SK-N-MC (cell line): Measurements from ENCODE around the gene IFT25.

Experiments
- EZH2 ChIP-seq: fragments of 200-600 bp; sonication (generic); IDR thresholded peaks from one replicate; pipeline ENCODE4 v1.6.1; 2017; ENCODE audit warnings: antibody characterized with exemption
- FOXP2 ChIP-seq: optimal IDR thresholded peaks from 2 replicates; pipeline ENCODE3; 2011; ENCODE audit warnings: mild to moderate bottlenecking, moderate library complexity; ENCODE audit not compliant: insufficient read depth; ENCODE audit errors: extremely low read length, control extremely low read depth
- POLR2AphosphoS5 ChIP-seq: IDR thresholded peaks from 2 replicates; pipeline ENCODE4 v1.6.1; 2012; ENCODE audit warnings: mild to moderate bottlenecking, low read depth, low read length, borderline replicate concordance

DNA sequence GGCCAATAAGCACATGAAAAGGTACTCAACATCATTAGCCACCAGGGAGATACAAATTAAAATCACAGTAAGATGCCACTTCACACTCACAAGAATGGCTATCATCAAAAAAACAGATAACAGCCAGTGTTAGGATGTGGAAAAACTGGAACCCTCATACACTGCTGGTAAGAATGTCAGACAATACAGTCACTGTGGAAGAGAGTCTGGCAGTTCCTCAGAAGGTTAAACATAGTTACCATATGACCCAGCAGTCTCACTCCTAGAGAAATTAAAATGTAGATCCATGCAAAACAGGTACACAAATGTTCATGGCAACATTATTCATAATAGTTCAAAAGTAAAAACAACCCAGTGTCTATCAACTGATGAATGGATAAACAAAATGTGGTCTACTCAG lies 39.2 kb upstream of the IFT25 start:
- no peak for TF ChIP-seq EZH2
- no peak for TF ChIP-seq POLR2AphosphoS5
- no peak for TF ChIP-seq FOXP2
